CD14-positive monocyte (primary cell): Measurements from ENCODE around the gene PRRT1. TPM values are rescaled to one million over a fixed set of nuclear protein-coding genes. Genes with fewer than 3 reads are reported as not detected.

ENCODE experiments used
- DNase-seq, 3 donors: peaks; one replicate each; pipeline ENCODE4 v3.0.0-alpha.2; 2011 to 2022
- H2AFZ ChIP-seq: 2 replicates; pipeline ENCODE4 v1.6.0; 2012; ENCODE audit warnings: mild to moderate bottlenecking, low read depth, low read length, inconsistent platforms; ENCODE audit not compliant: insufficient read depth, poor library complexity, severe bottlenecking
- H3K27ac ChIP-seq, 2 donors: 1 replicate in 1 of 2; 2 replicates in 1 of 2; pipeline ENCODE4 v1.5.1; 2012 to 2013; ENCODE audit warnings: low read length in 2 of 2, control low read depth in 1 of 2, inconsistent platforms in 1 of 2, low read depth in 1 of 2, mild to moderate bottlenecking in 1 of 2
- H3K27me3 ChIP-seq, 2 donors: one replicate each; pipeline versions ENCODE4 v1.6.0 to v1.6.1; 2011 to 2013; ENCODE audit warnings: low read length in 2 of 2; ENCODE audit not compliant: control insufficient read depth in 2 of 2, insufficient read depth in 2 of 2
- H3K36me3 ChIP-seq, 2 donors: replicated peaks in 1 of 2; 1 replicate in 1 of 2; 2 replicates in 1 of 2; pipeline versions ENCODE4 v1.5.1 to v1.6.1; 2012 to 2013; ENCODE audit warnings: low read length in 2 of 2, control low read depth in 1 of 2, inconsistent platforms in 1 of 2, mild to moderate bottlenecking in 1 of 2; ENCODE audit not compliant: insufficient read depth in 2 of 2, control insufficient read depth in 1 of 2
- H3K4me1 ChIP-seq, 2 donors: 1 replicate in 1 of 2; 2 replicates in 1 of 2; pipeline versions ENCODE4 v1.5.1 to v1.6.1; 2012 to 2013; ENCODE audit warnings: low read length in 2 of 2, control low read depth in 1 of 2, inconsistent platforms in 1 of 2, mild to moderate bottlenecking in 1 of 2, moderate library complexity in 1 of 2; ENCODE audit not compliant: insufficient read depth in 2 of 2, control insufficient read depth in 1 of 2
- H3K4me2 ChIP-seq: replicated peaks from 2 replicates; pipeline ENCODE3; 2012; ENCODE audit warnings: low read length, moderate library complexity, mild to moderate bottlenecking; ENCODE audit not compliant: poor library complexity, severe bottlenecking; ENCODE audit errors: extremely low read depth
- H3K4me3 ChIP-seq, 3 experiments: fragments of 200-600 bp in 1 of 3; sonication (generic) in 1 of 3; replicated peaks in 1 of 3; 1 replicate in 2 of 3; 2 replicates in 1 of 3; pipeline ENCODE4 v1.5.1; 2011 to 2013; ENCODE audit warnings: low read length in 3 of 3, mild to moderate bottlenecking in 3 of 3, control low read depth in 2 of 3, low read depth in 2 of 3, inconsistent platforms in 1 of 3, moderate library complexity in 1 of 3
- H3K79me2 ChIP-seq: 2 replicates; pipeline ENCODE4 v1.6.0; 2012; ENCODE audit warnings: mild to moderate bottlenecking, control low read depth, inconsistent platforms, low read length, moderate library complexity; ENCODE audit not compliant: insufficient read depth
- H3K9ac ChIP-seq: 2 replicates; pipeline ENCODE4 v1.6.0; 2017; ENCODE audit warnings: low read length, mild to moderate bottlenecking; ENCODE audit not compliant: insufficient read depth, poor library complexity, severe bottlenecking
- H3K9me3 ChIP-seq, 2 donors: replicated peaks in 1 of 2; 1 replicate in 1 of 2; 2 replicates in 1 of 2; pipeline versions ENCODE4 v1.5.1 to v1.6.1; 2012 to 2013; ENCODE audit warnings: low read length in 2 of 2, control low read depth in 1 of 2; ENCODE audit not compliant: control insufficient read depth in 1 of 2, insufficient read depth in 1 of 2
- H4K20me1 ChIP-seq: 2 replicates; pipeline ENCODE4 v1.6.0; 2012; ENCODE audit warnings: mild to moderate bottlenecking, low read length, control low read depth, moderate library complexity; ENCODE audit not compliant: insufficient read depth
- H3K27ac Mint-ChIP-seq, 7 donors: one replicate each; pipeline ENCODE4 v1.8.0; 2020; ENCODE audit warnings: mild to moderate bottlenecking in 7 of 7, mixed read lengths in 7 of 7, moderate library complexity in 6 of 7, inconsistent platforms in 2 of 7
- H3K27me3 Mint-ChIP-seq, 3 donors: one replicate each; pipeline ENCODE4 v1.8.0; 2021 to 2022; ENCODE audit warnings: low read depth in 3 of 3, mild to moderate bottlenecking in 3 of 3, mixed read lengths in 3 of 3, moderate library complexity in 3 of 3, inconsistent platforms in 1 of 3
- H3K36me3 Mint-ChIP-seq, 2 donors: one replicate each; pipeline ENCODE4 v1.8.0; 2020; ENCODE audit warnings: mixed read lengths in 2 of 2, inconsistent platforms in 1 of 2, mild to moderate bottlenecking in 1 of 2
- H3K4me1 Mint-ChIP-seq: one replicate; pipeline ENCODE4 v1.8.0; 2020; ENCODE audit warnings: mild to moderate bottlenecking, mixed read lengths
- H3K4me3 Mint-ChIP-seq, 2 donors: one replicate each; pipeline ENCODE4 v1.8.0; 2020; ENCODE audit warnings: mild to moderate bottlenecking in 2 of 2, mixed read lengths in 2 of 2, moderate library complexity in 1 of 2
- H3K9me3 Mint-ChIP-seq, 7 donors: one replicate each; pipeline ENCODE4 v1.8.0; 2020 to 2022; ENCODE audit warnings: mixed read lengths in 7 of 7, mild to moderate bottlenecking in 6 of 7, moderate library complexity in 6 of 7, inconsistent platforms in 2 of 7
- CTCF ChIP-seq: fragments of 200-600 bp; IDR thresholded peaks from one replicate; pipeline ENCODE4 v1.8.0; 2022; ENCODE audit warnings: antibody characterized with exemption, mild to moderate bottlenecking
- WGBS: methylation state at CpG from one replicate; pipeline ENCODE4 v1.1.5; 2013; ENCODE audit warnings: missing lambda C conversion rate; ENCODE audit not compliant: insufficient coverage; 5-methylcytosine and 5-hydroxymethylcytosine counted together
- intact Hi-C, 2 donors: fragments of 100-400 bp; cut with micrococcal nuclease; formaldehyde crosslinking; loops; one replicate each; pipeline versions ENCODE4 v1.15.0 to v1.15.1; 2023
- polyA plus RNA-seq, 3 donors: library from polyadenylated mRNA; depleted of rRNA in 1 of 3; unstranded in 2 of 3; stranded (reverse) in 1 of 3; fragments of 300-500 nt in 2 of 3; fragments of >200 nt in 1 of 3; fragmentation: Illumina TruSeq in 2 of 3; gene quantifications; 1 replicate in 2 of 3; 2 replicates in 1 of 3; pipeline ENCODE4 v1.2.3, GENCODE V29; 2012 to 2021

The PRRT1 gene
- polyA plus RNA-seq, 3 donors = not detected

GRCh38 chr6:32167154-32167760 is 15.5 kb upstream of the PRRT1 start:
- no peak for TF ChIP-seq CTCF
- Mint-ChIP-seq H3K4me1 (no peaks in the 10 kb centered on the region), H3K36me3 (peaks cover 32 to 38% of the 10 kb centered on the region in 2 donors), H3K9me3 (no peaks in the 10 kb centered on the region), H3K27me3 (peaks cover 0 to 3% (median 1%) of the 10 kb centered on the region in 3 donors), H3K4me3 (no peak overlapping the region), H3K27ac (peak overlapping the region in 2 of 7 donors; percentile 16 to 42)
- H3K27ac ChIP-seq = no peak overlapping the region
- no peaks in the 10 kb centered on the region for H3K79me2 ChIP-seq
- H4K20me1 ChIP-seq = no peaks in the 10 kb centered on the region
- H3K9me3 ChIP-seq = no peaks in the 10 kb centered on the region
- intact Hi-C loops = no loop called here
- no peaks in the 10 kb centered on the region for H3K4me1 ChIP-seq
- no peak overlapping the region for H3K4me3 ChIP-seq
- no peak overlapping the region for H3K9ac ChIP-seq
- no peaks in the 10 kb centered on the region for H3K27me3 ChIP-seq
- H3K36me3 ChIP-seq = peaks cover 27 to 32% of the 10 kb centered on the region in 2 donors
- no peak overlapping the region for H3K4me2 ChIP-seq
- H2AFZ ChIP-seq = no peak overlapping the region
- 97% methylated on average over 24 of the region's 32 CpGs for WGBS
- no peak for DNase-seq

GRCh38 chr6:32166411-32167061 is 14.8 kb upstream of the PRRT1 start:
- intact Hi-C loops = no loop called here
- peaks cover 0 to 4% (median 1%) of the 10 kb centered on the region in 3 donors for H3K27me3 Mint-ChIP-seq
- H3K4me1 ChIP-seq = no peaks in the 10 kb centered on the region
- H3K4me3 Mint-ChIP-seq = no peak overlapping the region
- H3K9me3 ChIP-seq = no peaks in the 10 kb centered on the region
- 95% methylated on average over 21 of the region's 30 CpGs for WGBS
- no peaks in the 10 kb centered on the region for H4K20me1 ChIP-seq
- peak overlapping the region in 1 of 7 donors; percentile 63 for H3K27ac Mint-ChIP-seq
- no peak overlapping the region for H3K4me2 ChIP-seq
- no peak overlapping the region for H3K4me3 ChIP-seq
- H3K9ac ChIP-seq = no peak overlapping the region
- DNase-seq = no peak
- H3K4me1 Mint-ChIP-seq = no peaks in the 10 kb centered on the region
- H3K79me2 ChIP-seq = no peaks in the 10 kb centered on the region
- no peak for TF ChIP-seq CTCF
- H2AFZ ChIP-seq = no peak overlapping the region
- H3K27me3 ChIP-seq = no peaks in the 10 kb centered on the region
- H3K27ac ChIP-seq = no peak overlapping the region
- H3K9me3 Mint-ChIP-seq = no peaks in the 10 kb centered on the region
- peaks cover 32 to 38% of the 10 kb centered on the region in 2 donors for H3K36me3 Mint-ChIP-seq
- H3K36me3 ChIP-seq = peaks cover 27 to 32% of the 10 kb centered on the region in 2 donors
